ENCODE data around the gene HOXD13.

HOXD13 gene

DNA sequence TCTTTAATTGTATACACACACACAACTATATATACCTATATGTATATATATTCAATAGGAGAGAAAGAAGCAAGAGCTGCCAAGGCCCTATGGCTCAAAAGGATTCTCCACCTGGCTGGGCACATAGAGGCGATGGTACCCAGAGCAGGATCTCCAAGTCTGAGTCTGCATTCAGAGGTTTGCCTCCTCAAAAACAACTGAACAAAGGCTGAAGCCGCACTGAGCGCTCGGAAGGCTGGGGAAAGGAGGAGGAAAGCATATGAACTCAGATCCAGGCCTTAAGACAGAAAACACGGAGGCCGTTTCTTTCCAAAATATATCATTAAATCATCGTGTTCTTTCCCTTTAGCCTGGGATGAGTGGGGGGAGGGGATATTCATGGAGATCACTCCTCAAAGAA lies 10.7 kb downstream of the HOXD13 start:
- H3K9me3 ChIP-seq (ENCODE audit: insufficient read depth, low read depth, low read length), result no peaks in the 10 kb centered on the region
- no peak overlapping the region for H3K27ac ChIP-seq (ENCODE audit: low read depth, low read length)
- 2% methylated on average over 4 of the region's 7 CpGs for WGBS
- H3K4me1 ChIP-seq (ENCODE audit: insufficient read depth, low read length), result peaks cover 13% of the 10 kb centered on the region; the same call in 1 of the 2 replicates
- peaks cover 99% of the 10 kb centered on the region for H3K27me3 ChIP-seq (ENCODE audit: insufficient read depth, low read length)
- no peak overlapping the region for H3K9ac ChIP-seq (ENCODE audit: low read depth, low read length)
- no peak overlapping the region for H3K4me3 ChIP-seq (ENCODE audit: low read length)
- no peaks in the 10 kb centered on the region for H3K36me3 ChIP-seq (ENCODE audit: insufficient read depth, low read length)

DNA sequence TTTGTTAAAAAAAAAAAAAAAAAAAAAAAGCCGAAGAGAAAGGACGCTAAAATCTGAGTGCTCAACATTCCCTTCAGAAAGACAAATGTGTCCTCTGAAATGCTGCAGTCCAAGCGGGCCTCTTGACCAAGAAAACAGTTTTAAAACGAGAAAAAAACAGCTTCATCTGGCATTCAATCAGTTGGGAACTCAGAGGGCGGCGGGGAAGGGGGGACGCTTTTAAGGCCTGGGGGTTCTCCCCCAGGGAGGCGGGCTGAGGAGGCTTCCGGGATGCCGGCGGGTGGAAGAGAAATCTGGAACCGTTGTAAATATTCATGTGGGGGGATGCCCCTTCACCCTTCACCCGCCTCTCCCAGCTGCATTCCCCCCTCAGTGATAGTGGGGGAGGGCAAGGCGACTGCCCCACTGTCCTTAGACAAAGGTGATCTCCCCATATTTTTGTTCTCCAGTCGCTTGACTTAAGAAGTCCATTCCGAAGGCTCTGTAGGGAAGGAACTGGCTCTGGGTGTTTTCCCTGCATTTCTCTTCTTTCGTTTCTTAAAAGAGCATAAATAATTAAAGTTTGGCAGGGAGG lies 11.3 kb downstream of the HOXD13 start:
- 3% methylated on average over 13 of the region's 17 CpGs for WGBS
- Histone ChIP-seq H3K36me3 (ENCODE audit: insufficient read depth, low read length) (no peaks in the 10 kb centered on the region), H3K9me3 (ENCODE audit: insufficient read depth, low read depth, low read length) (no peaks in the 10 kb centered on the region), H3K4me1 (ENCODE audit: insufficient read depth, low read length) (peaks cover 9% of the 10 kb centered on the region; the same call in 1 of the 2 replicates), H3K27ac (ENCODE audit: low read depth, low read length) (no peak overlapping the region), H3K4me3 (ENCODE audit: low read length) (no peak overlapping the region), H3K27me3 (ENCODE audit: insufficient read depth, low read length) (peaks cover 99% of the 10 kb centered on the region), H3K9ac (ENCODE audit: low read depth, low read length) (no peak overlapping the region)

DNA sequence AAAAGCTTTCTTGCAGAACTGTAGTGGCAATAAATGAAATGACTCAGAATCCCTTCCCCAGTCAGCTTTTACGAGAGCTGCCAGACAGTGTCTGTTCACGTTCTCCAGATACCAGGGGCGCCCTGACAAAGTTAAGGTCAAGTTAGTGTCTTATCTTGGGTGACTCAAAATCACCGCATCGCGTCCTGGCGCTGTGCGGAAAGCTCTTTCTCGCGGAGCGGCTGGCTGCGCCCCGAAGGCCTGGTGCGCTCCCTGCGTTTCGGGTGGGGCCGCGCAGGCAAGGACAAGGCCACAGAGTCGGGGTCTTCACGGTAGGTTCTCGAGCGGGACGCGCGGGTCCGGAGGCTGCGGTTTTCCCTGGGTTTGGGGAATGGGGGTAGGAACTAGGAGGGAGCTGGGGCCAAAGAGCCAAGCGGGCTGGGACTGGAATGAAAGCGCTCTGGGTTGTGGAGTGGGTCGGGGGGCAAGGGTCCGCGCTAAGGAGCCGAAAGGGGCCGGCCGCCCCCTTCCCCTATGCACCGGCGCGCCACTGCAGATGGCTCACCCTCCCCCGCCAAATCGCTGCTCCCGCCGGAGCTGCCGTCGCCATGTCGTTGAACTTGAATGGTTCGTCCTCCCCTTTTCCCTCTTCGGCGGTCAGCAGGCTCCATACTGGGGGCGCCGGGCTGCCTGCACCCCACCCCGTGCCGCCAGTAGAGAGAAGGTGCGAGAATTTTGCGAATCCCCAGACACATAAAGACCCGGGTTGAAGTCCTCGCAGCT lies 12.0 kb downstream of the HOXD13 start:
- no peak overlapping the region for H3K27ac ChIP-seq (ENCODE audit: low read depth, low read length)
- H3K9ac ChIP-seq (ENCODE audit: low read depth, low read length), result no peak overlapping the region
- H3K4me1 ChIP-seq (ENCODE audit: insufficient read depth, low read length), result peaks cover 7% of the 10 kb centered on the region; the same call in 1 of the 2 replicates
- 1% methylated on average over 56 of the region's 56 CpGs for WGBS
- H3K27me3 ChIP-seq (ENCODE audit: insufficient read depth, low read length), result peaks cover 99% of the 10 kb centered on the region
- H3K9me3 ChIP-seq (ENCODE audit: insufficient read depth, low read depth, low read length), result no peaks in the 10 kb centered on the region
- H3K36me3 ChIP-seq (ENCODE audit: insufficient read depth, low read length), result no peaks in the 10 kb centered on the region
- H3K4me3 ChIP-seq (ENCODE audit: low read length), result no peak overlapping the region

DNA sequence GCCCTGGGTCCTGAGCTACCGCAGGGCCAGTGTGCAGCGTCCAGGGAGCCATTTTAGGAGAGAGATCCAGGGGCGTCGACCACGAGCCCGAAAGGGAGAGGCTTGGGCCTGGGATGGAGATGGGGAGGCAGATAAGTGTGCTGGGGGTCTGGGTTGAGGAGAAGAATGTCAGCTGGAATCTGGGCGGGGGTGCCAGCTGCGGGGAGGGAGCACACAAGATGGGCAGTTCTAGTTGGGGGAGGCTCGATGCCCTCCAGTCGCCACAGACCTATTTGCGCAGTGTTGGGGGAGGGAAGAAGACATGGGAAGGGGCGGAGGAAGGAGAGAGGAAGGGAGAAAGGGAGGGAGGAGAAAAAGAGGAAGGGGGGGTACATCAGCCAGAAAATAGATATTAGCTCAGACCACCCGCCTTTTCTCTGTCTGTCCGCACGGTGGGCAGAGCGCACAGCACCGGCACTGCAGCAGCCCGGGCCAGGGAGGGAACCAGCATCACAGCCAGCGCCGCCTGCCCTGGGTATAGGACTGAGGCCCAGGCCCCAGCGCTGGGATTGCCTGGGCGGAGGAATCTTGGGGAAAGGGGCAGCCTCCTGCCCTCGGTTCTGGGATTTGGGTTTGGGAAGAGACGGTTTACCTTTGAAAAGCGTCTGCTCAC lies 12.7 kb downstream of the HOXD13 start:
- H3K27ac ChIP-seq (ENCODE audit: low read depth, low read length), result no peak overlapping the region
- H3K27me3 ChIP-seq (ENCODE audit: insufficient read depth, low read length), result peaks cover 99% of the 10 kb centered on the region
- 3% methylated on average over 25 of the region's 25 CpGs for WGBS
- H3K4me1 ChIP-seq (ENCODE audit: insufficient read depth, low read length), result peaks cover 7% of the 10 kb centered on the region; the same call in 1 of the 2 replicates
- H3K36me3 ChIP-seq (ENCODE audit: insufficient read depth, low read length), result no peaks in the 10 kb centered on the region
- H3K4me3 ChIP-seq (ENCODE audit: low read length), result no peak overlapping the region
- H3K9ac ChIP-seq (ENCODE audit: low read depth, low read length), result no peak overlapping the region
- H3K9me3 ChIP-seq (ENCODE audit: insufficient read depth, low read depth, low read length), result no peaks in the 10 kb centered on the region

DNA sequence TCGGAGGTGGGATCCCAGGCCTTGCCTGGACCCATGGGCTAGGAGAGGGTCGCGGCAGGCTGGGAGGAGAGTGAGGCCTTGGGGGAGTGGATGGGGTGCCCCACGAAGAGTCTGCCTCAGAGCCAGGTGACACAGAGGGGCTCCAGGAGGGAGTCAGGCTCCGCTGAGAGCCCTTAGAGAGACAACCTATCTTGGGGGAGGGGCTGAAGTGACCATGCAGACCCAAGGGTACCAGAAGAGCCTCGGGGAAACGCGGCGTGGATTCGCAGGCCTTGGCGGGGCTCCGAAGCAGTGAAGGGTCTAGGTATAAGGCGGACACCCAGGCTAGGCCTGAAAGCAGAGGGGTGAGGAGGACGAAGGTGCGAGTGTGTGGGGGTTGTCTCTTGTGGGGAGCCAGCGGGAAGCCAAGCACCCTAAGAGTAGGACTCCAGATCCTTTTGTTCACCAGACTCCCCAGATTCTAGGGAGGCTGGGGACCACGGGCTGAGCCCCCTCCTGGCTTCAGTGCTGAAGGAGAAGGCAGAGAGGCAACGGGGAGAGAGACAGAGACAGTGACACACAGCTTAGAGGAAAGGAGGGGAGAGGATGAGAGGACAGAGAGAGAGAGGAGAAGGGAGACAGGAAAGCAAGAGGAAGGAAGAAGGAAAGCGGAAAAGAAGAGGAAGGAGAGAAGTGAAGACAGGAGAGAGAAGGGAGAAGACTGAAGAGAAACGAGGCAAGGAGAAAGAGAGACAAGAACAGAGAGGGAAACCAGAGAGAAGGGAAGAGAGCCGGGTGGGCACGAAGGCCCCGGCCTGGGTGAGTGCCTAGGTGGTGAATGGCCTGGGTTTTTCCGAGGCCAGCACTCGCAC lies 13.4 kb downstream of the HOXD13 start:
- Histone ChIP-seq H3K4me3 (ENCODE audit: low read length) (no peak overlapping the region), H3K9me3 (ENCODE audit: insufficient read depth, low read depth, low read length) (no peaks in the 10 kb centered on the region), H3K27me3 (ENCODE audit: insufficient read depth, low read length) (peaks cover 99% of the 10 kb centered on the region), H3K36me3 (ENCODE audit: insufficient read depth, low read length) (no peaks in the 10 kb centered on the region), H3K9ac (ENCODE audit: low read depth, low read length) (no peak overlapping the region), H3K27ac (ENCODE audit: low read depth, low read length) (no peak overlapping the region), H3K4me1 (ENCODE audit: insufficient read depth, low read length) (peaks cover 7% of the 10 kb centered on the region; the same call in 1 of the 2 replicates)
- WGBS, result 2% methylated on average over 25 of the region's 25 CpGs

DNA sequence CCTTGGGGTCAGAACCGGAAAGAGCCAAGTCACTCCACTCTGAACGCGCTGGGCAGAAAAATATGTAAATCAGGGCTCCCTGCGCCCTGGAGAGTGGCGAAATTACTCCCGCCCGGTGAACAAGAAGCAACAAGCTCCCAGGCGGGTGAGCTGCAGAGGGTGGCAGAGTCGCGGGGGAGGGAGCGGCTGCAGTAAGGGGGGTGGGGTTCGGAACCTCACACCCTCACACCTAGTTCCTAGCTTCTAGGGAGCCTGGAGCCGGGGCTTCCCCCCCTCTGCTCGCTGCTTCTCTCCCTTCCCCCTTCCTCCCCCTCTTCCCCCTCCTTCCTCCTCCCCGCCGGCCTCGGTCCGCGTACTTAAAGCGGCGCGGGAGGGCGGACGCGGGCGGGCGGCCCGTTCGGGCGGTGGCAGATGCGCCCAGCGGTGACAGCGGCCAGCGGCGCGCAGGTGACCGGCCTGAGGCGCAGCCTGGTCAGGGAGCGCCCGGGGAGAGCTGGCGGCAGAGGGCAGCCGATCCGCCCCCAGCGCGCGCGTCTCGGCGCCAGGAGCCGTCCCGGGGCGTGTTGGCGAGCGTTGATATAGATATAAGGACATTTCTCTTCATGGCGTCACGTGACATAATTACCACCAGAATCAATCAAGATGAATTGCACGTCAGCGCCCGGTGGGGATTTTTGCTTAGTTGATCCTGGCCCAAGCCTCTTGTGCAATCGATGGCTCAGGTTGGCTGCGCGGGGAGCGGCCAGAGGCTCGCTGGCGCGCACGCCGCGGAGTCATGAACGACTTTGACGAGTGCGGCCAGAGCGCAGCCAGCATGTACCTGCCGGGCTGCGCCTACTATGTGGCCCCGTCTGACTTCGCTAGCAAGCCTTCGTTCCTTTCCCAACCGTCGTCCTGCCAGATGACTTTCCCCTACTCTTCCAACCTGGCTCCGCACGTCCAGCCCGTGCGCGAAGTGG lies 14.3 kb downstream of the HOXD13 start, which contains the start of gene HOXD11:
Gene HOXD11, plus strand, starts transcription at position 700 of the 959 bp plus-strand sequence. Its CDS starts 76 bp downstream, at position 776.
- WGBS, result under 1% methylated on average over 81 of the region's 85 CpGs
- H3K27me3 ChIP-seq (ENCODE audit: insufficient read depth, low read length), result peaks cover 99% of the 10 kb centered on the region

DNA sequence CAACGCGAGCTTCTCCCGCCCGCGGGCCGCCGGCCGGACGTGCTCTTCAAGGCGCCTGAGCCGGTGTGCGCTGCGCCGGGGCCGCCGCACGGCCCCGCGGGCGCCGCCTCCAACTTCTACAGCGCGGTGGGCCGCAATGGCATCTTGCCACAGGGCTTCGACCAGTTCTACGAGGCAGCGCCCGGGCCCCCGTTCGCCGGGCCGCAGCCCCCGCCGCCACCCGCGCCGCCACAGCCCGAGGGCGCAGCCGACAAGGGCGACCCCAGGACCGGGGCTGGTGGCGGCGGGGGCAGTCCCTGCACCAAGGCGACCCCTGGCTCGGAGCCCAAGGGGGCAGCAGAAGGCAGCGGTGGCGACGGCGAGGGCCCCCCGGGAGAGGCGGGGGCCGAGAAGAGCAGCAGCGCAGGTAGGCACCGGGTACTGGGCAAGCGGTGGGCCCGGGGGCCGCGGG lies 15.2 kb downstream of the HOXD13 start:
- Histone ChIP-seq H3K4me3 (ENCODE audit: low read length) (no peak overlapping the region), H3K4me1 (ENCODE audit: insufficient read depth, low read length) (peaks cover 7% of the 10 kb centered on the region; the same call in 1 of the 2 replicates)
- WGBS, result 2% methylated on average over 59 of the region's 59 CpGs

More for the DNA sequence above, 14.3 kb downstream of the HOXD13 start, which contains the start of gene HOXD11:
- Histone ChIP-seq H3K27ac (ENCODE audit: low read depth, low read length) (no peak within 1 kb of the TSS), H3K4me1 (ENCODE audit: insufficient read depth, low read length) (peaks cover 7% of the 10 kb centered on the region; the same call in 1 of the 2 replicates), H3K9me3 (ENCODE audit: insufficient read depth, low read depth, low read length) (no peaks in the 10 kb centered on the region), H3K4me3 (ENCODE audit: low read length) (peak within 1 kb of the TSS; percentile 22; the same call in 1 of the 2 replicates), H3K36me3 (ENCODE audit: insufficient read depth, low read length) (no peaks in the 10 kb centered on the region), H3K9ac (ENCODE audit: low read depth, low read length) (no peak within 1 kb of the TSS)

DNA sequence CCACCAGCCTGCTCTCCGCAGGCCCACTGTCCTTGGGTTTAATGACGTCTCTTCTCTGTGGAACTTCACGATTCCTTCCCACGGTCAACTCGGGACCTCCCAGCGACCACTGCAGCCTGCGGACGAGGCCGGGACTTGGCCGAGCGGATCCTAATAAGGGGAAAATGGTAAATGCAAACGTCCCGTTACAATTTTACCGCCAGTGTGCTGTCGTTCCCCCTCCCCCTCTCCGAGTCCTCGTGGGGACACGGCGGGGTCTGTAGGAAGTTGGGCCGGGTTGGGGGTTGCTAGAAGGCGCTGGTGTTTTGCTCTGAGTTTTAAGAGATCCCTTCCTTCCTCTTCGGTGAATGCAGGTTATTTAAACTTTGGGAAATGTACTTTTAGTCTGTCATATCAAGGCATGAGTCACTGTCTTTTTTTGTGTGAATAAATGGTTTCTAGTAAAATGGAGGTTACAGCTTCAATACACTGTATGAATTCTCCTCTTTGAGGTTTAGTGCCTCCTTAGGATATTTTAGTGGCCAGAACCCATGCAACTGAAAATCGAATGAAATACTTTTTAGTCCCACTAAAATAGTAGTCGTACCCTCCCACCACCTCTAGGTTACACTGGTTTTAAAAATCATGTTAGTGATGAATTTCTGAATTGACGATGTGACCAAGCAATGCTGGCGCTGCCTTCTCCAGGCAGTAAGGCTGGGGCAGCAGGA lies 16.8 kb downstream of the HOXD13 start:
- Histone ChIP-seq H3K4me3 (ENCODE audit: low read length) (no peak overlapping the region), H3K4me1 (ENCODE audit: insufficient read depth, low read length) (peaks cover 6% of the 10 kb centered on the region; the same call in 1 of the 2 replicates), H3K9me3 (ENCODE audit: insufficient read depth, low read depth, low read length) (no peaks in the 10 kb centered on the region), H3K27ac (ENCODE audit: low read depth, low read length) (no peak overlapping the region), H3K9ac (ENCODE audit: low read depth, low read length) (no peak overlapping the region), H3K36me3 (ENCODE audit: insufficient read depth, low read length) (no peaks in the 10 kb centered on the region), H3K27me3 (ENCODE audit: insufficient read depth, low read length) (peaks cover 99% of the 10 kb centered on the region)
- 7% methylated on average over 24 of the region's 26 CpGs for WGBS

More for the DNA sequence above, 15.2 kb downstream of the HOXD13 start:
- Histone ChIP-seq H3K27me3 (ENCODE audit: insufficient read depth, low read length) (peaks cover 99% of the 10 kb centered on the region), H3K9ac (ENCODE audit: low read depth, low read length) (no peak overlapping the region), H3K27ac (ENCODE audit: low read depth, low read length) (no peak overlapping the region), H3K9me3 (ENCODE audit: insufficient read depth, low read depth, low read length) (no peaks in the 10 kb centered on the region), H3K36me3 (ENCODE audit: insufficient read depth, low read length) (no peaks in the 10 kb centered on the region)

DNA sequence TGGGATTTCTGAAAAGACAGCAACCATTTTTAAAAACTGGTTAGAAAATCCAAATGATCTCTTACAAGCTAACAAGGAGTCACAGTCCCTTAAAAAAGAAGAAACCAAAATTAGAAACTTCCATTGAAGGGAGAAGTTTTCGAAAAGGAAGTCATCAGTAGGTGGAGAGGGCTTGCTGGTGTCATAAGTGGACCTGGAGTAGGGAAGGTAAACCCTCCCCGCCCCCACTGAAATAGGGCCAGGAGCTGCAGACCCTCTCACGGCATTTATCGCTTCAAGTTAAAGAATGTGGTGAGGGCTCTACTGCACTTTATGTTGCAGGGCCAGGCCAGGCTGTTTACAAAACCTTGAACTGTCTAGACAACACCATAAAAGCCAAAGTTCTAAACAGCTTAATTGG lies 17.4 kb downstream of the HOXD13 start:
- 27% methylated on average over 4 of the region's 4 CpGs for WGBS
- Histone ChIP-seq H3K9ac (ENCODE audit: low read depth, low read length) (no peak overlapping the region), H3K4me3 (ENCODE audit: low read length) (no peak overlapping the region), H3K4me1 (ENCODE audit: insufficient read depth, low read length) (peaks cover 6% of the 10 kb centered on the region; the same call in 1 of the 2 replicates), H3K36me3 (ENCODE audit: insufficient read depth, low read length) (no peaks in the 10 kb centered on the region), H3K27ac (ENCODE audit: low read depth, low read length) (no peak overlapping the region), H3K9me3 (ENCODE audit: insufficient read depth, low read depth, low read length) (no peaks in the 10 kb centered on the region), H3K27me3 (ENCODE audit: insufficient read depth, low read length) (peaks cover 99% of the 10 kb centered on the region)

All from HUES64 (cell line).